Sigmoid colon (tissue), 4 donors: ENCODE measurements around the gene RRN3.
"Not testable (repeated sequence)": the region's sequence is repeated elsewhere in the genome, so short reads cannot be mapped to it uniquely, and the experiment has no call there.

Experiments used
- CTCF ChIP-seq, 4 experiments: fragments of 450-650 bp in 3 of 4; fragments of 200-600 bp in 1 of 4; IDR thresholded peaks; one replicate each; pipeline ENCODE4 v1.5.1; 2016 to 2019; ENCODE audit warnings: antibody characterized with exemption in 4 of 4, mild to moderate bottlenecking in 3 of 4, moderate library complexity in 2 of 4
- EP300 ChIP-seq, 4 donors: sonication (generic); formaldehyde crosslinking; IDR thresholded peaks; one replicate each; pipeline ENCODE4 v1.6.1; 2017; ENCODE audit warnings: antibody characterized with exemption in 4 of 4
- POLR2A ChIP-seq, 2 donors: fragments of 450-650 bp; IDR thresholded peaks; one replicate each; pipeline ENCODE4 v1.6.1; 2016; ENCODE audit warnings: antibody characterized with exemption in 2 of 2, mild to moderate bottlenecking in 2 of 2, moderate library complexity in 2 of 2

- not testable (repeated sequence) for TF ChIP-seq EP300, CTCF, POLR2A (IDR thresholded peaks at IDR 0.05)
These were observed 77.7 kb downstream of the RRN3 start for GRCh38 chr16:15016354-15016753.
